ENCODE results near the gene PHACTR1. TPM values are rescaled to one million over a fixed set of nuclear protein-coding genes. Genes with fewer than 3 reads are reported as not detected.

Gene PHACTR1
- total and polyA plus RNA-seq, 4 donors = 18.1 to 49.0 (median 39.5) TPM

DNA sequence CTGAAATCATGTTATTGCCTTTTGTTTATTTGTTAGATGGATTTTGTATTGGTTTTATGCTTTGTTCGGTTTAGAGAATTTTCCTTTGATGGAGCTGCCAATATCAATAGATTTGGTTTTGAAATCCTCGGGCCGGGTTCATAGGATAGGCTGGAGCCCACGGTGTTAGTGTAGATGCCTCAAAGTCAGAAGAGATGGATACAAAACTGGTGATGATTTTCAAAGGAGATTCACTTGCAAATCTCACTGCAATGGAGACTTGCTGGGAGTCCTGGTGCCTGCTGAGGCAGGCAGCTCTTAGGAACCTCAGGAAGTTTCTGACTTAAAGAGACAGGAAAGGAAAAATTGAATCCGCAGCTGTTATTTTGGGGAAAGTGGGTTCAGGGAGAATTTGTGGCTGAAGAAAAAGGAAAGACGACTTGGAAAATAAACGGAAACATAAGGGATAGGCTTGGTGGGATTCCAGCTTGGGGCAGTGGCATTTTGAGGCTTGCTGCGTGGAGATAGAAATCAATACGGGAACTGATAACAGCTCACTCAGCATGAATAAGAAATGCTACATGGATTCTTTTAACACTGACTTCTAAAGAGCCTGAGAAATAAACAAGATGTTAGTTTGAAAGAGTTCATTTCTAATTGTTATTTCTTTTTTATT lies 241.6 kb downstream of the PHACTR1 start:
- peak overlapping the region; percentile 85 for H3K27ac ChIP-seq (ENCODE audit: low read depth, low read length)

DNA sequence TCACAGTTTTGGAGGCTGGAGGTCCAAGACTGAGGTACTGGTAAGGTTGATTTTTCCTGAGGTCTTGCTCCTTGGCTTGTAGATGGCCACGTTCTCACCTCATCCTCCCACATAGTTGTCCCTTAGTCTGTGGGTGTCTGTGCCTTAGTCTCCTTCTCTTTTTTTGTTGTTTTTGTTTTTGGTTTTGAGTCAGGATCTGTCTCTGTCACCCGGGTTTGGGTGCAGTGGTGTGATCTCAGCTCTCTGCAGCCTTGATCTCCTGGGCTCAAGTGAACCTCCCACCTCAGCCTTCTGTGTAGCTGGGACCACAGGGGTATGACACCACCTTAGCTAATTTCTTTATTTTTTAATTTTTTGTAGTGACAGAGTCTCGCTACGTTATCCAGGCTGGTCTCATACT lies 245.2 kb downstream of the PHACTR1 start:
- H3K9me3 ChIP-seq (ENCODE audit: control insufficient read depth, insufficient read depth, low read length) = no peaks in the 10 kb centered on the region
- DNase-seq (ENCODE audit: low read depth in 4 of 6, low spot score in 6 of 6) = no peak
- WGBS (ENCODE audit: insufficient coverage) = 100% methylated on average over 3 of the region's 4 CpGs
- peaks cover 14% of the 10 kb centered on the region for H3K4me1 ChIP-seq (ENCODE audit: control insufficient read depth, insufficient read depth, low read length)
- no peaks in the 10 kb centered on the region for H3K27me3 ChIP-seq (ENCODE audit: control insufficient read depth, insufficient read depth, low read length)
- no peaks in the 10 kb centered on the region for H3K36me3 ChIP-seq (ENCODE audit: control insufficient read depth, insufficient read depth, low read length)
- no peak overlapping the region for H3K4me3 ChIP-seq (ENCODE audit: low read depth, low read length)
- no peak overlapping the region for H3K27ac ChIP-seq (ENCODE audit: low read depth, low read length)

More for the DNA sequence above, 241.6 kb downstream of the PHACTR1 start:
- H3K36me3 ChIP-seq (ENCODE audit: control insufficient read depth, insufficient read depth, low read length) = no peaks in the 10 kb centered on the region
- peaks cover 14% of the 10 kb centered on the region for H3K4me1 ChIP-seq (ENCODE audit: control insufficient read depth, insufficient read depth, low read length)
- H3K4me3 ChIP-seq (ENCODE audit: low read depth, low read length) = peak overlapping the region; percentile 67
- H3K9me3 ChIP-seq (ENCODE audit: control insufficient read depth, insufficient read depth, low read length) = no peaks in the 10 kb centered on the region
- DNase-seq (ENCODE audit: low read depth in 4 of 6, low spot score in 6 of 6) = peak in 1 of 6 donors; percentile 43
- H3K27me3 ChIP-seq (ENCODE audit: control insufficient read depth, insufficient read depth, low read length) = no peaks in the 10 kb centered on the region
- 7% methylated on average over 7 of the region's 9 CpGs for WGBS (ENCODE audit: insufficient coverage)

DNA sequence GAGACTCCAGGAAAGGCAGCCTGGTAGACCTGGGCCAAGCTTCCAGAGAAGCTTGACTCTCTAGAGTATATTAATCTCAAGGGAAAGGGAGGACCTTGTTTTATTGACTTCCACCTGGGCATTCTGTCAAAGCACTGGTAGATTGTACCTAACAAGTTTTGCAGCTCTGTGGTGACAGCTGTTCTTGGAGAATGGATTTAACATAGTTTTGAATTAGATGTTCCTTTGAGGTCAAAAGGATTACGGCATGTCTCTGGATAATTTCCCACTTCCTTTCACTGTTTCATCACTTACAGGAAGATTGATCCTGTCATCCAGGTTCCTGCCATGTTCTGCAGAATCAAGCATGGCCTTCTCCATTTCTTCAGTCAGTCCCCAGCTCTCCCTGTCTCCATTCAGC lies 246.0 kb downstream of the PHACTR1 start:
- WGBS (ENCODE audit: insufficient coverage) = no CpG with 5 or more reads among the region's 1 CpG
- H3K27ac ChIP-seq (ENCODE audit: low read depth, low read length) = no peak overlapping the region

DNA sequence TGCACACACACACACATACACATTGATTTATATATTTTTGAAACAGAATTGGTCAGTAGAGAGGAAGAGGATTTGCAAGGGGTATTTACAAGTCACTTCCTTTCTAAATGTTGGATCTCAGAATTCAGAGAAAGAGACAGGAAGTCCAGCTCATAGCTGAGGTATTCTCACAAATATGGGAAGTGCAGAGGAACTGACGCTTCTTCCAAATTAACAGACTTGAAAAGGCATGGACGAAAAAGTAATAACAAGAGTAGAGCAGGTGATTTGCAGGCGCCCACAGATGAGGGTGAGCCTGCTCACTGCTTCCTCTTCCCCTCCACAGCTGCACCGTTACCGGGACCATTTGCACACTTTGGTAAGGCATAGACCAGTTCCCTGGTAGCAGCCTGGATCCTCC lies 246.4 kb downstream of the PHACTR1 start:
- no peak overlapping the region for H3K4me3 ChIP-seq (ENCODE audit: low read depth, low read length)
- no peaks in the 10 kb centered on the region for H3K36me3 ChIP-seq (ENCODE audit: control insufficient read depth, insufficient read depth, low read length)
- peaks cover 5% of the 10 kb centered on the region for H3K4me1 ChIP-seq (ENCODE audit: control insufficient read depth, insufficient read depth, low read length)
- 61% methylated on average over 4 of the region's 5 CpGs for WGBS (ENCODE audit: insufficient coverage)
- no peaks in the 10 kb centered on the region for H3K9me3 ChIP-seq (ENCODE audit: control insufficient read depth, insufficient read depth, low read length)
- no peak for DNase-seq (ENCODE audit: low read depth in 4 of 6, low spot score in 6 of 6)
- H3K27ac ChIP-seq (ENCODE audit: low read depth, low read length) = no peak overlapping the region
- H3K27me3 ChIP-seq (ENCODE audit: control insufficient read depth, insufficient read depth, low read length) = no peaks in the 10 kb centered on the region

More for the DNA sequence above, 246.0 kb downstream of the PHACTR1 start:
- H3K27me3 ChIP-seq (ENCODE audit: control insufficient read depth, insufficient read depth, low read length) = no peaks in the 10 kb centered on the region
- no peak for DNase-seq (ENCODE audit: low read depth in 4 of 6, low spot score in 6 of 6)
- H3K9me3 ChIP-seq (ENCODE audit: control insufficient read depth, insufficient read depth, low read length) = no peaks in the 10 kb centered on the region
- no peak overlapping the region for H3K4me3 ChIP-seq (ENCODE audit: low read depth, low read length)
- H3K36me3 ChIP-seq (ENCODE audit: control insufficient read depth, insufficient read depth, low read length) = no peaks in the 10 kb centered on the region
- H3K4me1 ChIP-seq (ENCODE audit: control insufficient read depth, insufficient read depth, low read length) = peaks cover 9% of the 10 kb centered on the region

DNA sequence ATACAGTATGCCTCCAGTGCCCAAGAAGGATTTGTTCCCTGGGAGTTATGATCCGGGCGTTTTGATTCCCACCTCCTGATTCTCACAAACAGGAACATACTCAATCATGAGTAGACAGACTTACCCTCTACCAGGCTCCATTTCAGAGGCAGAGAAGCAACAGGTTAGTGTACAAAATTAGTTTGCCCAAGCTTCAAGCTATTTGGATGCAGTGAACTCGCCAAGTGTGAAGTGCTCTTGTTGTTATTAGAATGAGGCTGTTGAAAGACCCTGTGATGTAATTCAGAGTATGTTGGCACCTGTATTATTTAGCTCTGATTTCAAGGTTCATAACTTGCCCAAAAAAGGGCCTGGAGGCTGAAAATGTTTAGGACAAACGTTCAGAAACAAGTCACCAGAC lies 247.0 kb downstream of the PHACTR1 start:
- no peaks in the 10 kb centered on the region for H3K27me3 ChIP-seq (ENCODE audit: control insufficient read depth, insufficient read depth, low read length)
- H3K4me1 ChIP-seq (ENCODE audit: control insufficient read depth, insufficient read depth, low read length) = no peaks in the 10 kb centered on the region
- 63% methylated on average over 1 of the region's 4 CpGs for WGBS (ENCODE audit: insufficient coverage)
- no peak overlapping the region for H3K27ac ChIP-seq (ENCODE audit: low read depth, low read length)
- no peak for DNase-seq (ENCODE audit: low read depth in 4 of 6, low spot score in 6 of 6)
- no peaks in the 10 kb centered on the region for H3K36me3 ChIP-seq (ENCODE audit: control insufficient read depth, insufficient read depth, low read length)
- no peak overlapping the region for H3K4me3 ChIP-seq (ENCODE audit: low read depth, low read length)
- no peaks in the 10 kb centered on the region for H3K9me3 ChIP-seq (ENCODE audit: control insufficient read depth, insufficient read depth, low read length)

DNA sequence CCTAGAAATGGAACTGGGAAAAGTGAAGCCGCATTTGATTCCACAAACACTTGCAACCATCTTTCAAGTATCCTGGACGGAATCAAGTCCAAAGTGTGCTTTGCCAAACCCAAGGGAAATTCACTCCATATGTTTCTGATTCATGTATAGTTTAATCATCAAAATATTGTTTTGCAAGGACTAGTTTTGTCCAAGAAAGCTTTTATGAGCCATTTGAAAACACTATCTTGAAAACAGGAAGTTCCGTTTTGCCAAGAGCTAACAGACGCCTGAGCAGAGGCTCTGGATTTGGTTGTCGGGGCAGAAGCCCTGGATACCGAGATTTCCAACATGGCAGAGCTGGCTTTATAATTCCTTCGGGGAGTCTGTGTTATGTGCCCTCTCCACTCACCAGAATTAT lies 251.1 kb downstream of the PHACTR1 start:
- no peaks in the 10 kb centered on the region for H3K9me3 ChIP-seq (ENCODE audit: control insufficient read depth, insufficient read depth, low read length)
- H3K27ac ChIP-seq (ENCODE audit: low read depth, low read length) = no peak overlapping the region
- no peak overlapping the region for H3K4me3 ChIP-seq (ENCODE audit: low read depth, low read length)
- no peaks in the 10 kb centered on the region for H3K27me3 ChIP-seq (ENCODE audit: control insufficient read depth, insufficient read depth, low read length)
- WGBS (ENCODE audit: insufficient coverage) = 91% methylated on average over 4 of the region's 7 CpGs
- no peaks in the 10 kb centered on the region for H3K36me3 ChIP-seq (ENCODE audit: control insufficient read depth, insufficient read depth, low read length)
- H3K4me1 ChIP-seq (ENCODE audit: control insufficient read depth, insufficient read depth, low read length) = no peaks in the 10 kb centered on the region
- peak in 1 of 6 donors; percentile 42 for DNase-seq (ENCODE audit: low read depth in 4 of 6, low spot score in 6 of 6)

DNA sequence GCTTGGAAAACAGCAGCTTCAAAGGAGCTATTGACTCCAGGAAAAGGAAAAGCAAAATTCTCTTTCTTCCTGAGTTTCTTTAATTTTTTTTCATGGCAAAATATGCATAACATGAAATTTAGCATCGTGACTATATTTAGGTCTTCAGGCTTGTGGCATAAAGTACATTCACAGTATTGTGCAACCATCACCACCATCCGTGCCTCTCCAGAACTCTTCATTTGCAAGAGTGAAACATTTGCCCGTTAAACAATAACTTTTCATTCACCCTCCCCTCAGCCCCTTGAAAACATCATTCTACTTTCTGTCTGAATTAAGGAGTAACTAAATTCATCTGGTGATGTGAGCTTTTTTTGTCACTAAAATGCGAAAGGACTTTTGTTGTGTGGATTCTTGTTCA lies 251.7 kb downstream of the PHACTR1 start:
- WGBS (ENCODE audit: insufficient coverage) = 33% methylated on average over 1 of the region's 4 CpGs
- DNase-seq (ENCODE audit: low read depth in 4 of 6, low spot score in 6 of 6) = no peak
- Histone ChIP-seq H3K27me3 (ENCODE audit: control insufficient read depth, insufficient read depth, low read length) (no peaks in the 10 kb centered on the region), H3K9me3 (ENCODE audit: control insufficient read depth, insufficient read depth, low read length) (no peaks in the 10 kb centered on the region), H3K27ac (ENCODE audit: low read depth, low read length) (no peak overlapping the region), H3K4me1 (ENCODE audit: control insufficient read depth, insufficient read depth, low read length) (no peaks in the 10 kb centered on the region), H3K36me3 (ENCODE audit: control insufficient read depth, insufficient read depth, low read length) (no peaks in the 10 kb centered on the region), H3K4me3 (ENCODE audit: low read depth, low read length) (no peak overlapping the region)

DNA sequence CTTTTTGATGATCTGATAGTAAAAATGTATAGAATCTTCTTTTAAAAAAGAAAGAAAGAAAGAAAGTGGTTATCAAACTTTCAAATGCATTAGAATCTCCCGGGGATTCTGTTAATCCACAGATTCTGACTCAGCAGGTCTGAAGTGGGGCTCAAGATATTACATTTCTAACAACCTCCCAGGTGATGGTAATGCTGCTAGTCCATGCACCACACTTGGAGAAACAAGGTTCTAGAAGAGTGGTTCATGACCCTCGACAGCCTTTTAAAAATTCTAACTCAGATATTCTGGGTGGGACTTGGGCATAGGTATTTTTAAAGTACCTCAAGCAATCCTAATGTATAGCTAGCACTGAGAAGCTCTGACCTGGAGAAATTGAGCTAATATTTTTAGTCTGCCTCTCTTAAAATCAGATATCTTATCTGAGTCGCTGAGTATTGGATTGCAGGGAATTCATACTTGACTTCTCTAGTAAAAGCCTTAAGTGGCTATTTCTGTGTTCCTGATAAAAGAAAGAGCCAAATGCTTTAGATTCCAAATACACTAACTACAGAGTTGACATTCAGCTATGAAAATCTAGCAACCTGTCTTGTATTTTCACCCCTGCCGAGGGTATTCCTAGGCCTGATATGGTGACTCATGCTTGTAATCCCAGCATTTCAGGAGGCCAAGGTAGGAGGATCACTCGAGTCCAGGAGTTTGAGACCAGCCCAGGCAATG lies 252.4 kb downstream of the PHACTR1 start:
- Histone ChIP-seq H3K36me3 (ENCODE audit: control insufficient read depth, insufficient read depth, low read length) (no peaks in the 10 kb centered on the region), H3K4me3 (ENCODE audit: low read depth, low read length) (no peak overlapping the region), H3K4me1 (ENCODE audit: control insufficient read depth, insufficient read depth, low read length) (no peaks in the 10 kb centered on the region), H3K27me3 (ENCODE audit: control insufficient read depth, insufficient read depth, low read length) (no peaks in the 10 kb centered on the region), H3K9me3 (ENCODE audit: control insufficient read depth, insufficient read depth, low read length) (no peaks in the 10 kb centered on the region), H3K27ac (ENCODE audit: low read depth, low read length) (no peak overlapping the region)
- no peak for DNase-seq (ENCODE audit: low read depth in 4 of 6, low spot score in 6 of 6)
- 100% methylated on average over 2 of the region's 5 CpGs for WGBS (ENCODE audit: insufficient coverage)

DNA sequence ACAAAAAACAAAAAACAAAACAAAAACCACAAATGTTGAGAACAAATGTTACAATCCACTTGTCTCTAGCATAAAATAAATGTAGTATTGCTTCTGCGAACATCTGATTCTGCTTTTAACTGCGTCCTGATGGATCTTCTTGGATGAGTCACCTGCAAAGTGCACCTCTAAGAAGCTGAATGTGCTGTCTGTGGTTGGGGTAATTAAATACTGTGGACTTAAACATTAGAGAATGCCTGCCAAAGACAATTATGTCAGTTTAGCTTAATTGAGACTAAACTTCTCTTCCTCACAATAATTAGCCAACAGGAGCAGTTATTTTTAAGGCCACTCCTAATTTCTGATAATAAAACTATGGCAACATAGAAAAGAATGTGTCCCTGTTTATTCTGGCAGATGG lies 253.4 kb downstream of the PHACTR1 start:
- no peaks in the 10 kb centered on the region for H3K9me3 ChIP-seq (ENCODE audit: control insufficient read depth, insufficient read depth, low read length)
- WGBS (ENCODE audit: insufficient coverage) = no CpG with 5 or more reads among the region's 2 CpGs

DNA sequence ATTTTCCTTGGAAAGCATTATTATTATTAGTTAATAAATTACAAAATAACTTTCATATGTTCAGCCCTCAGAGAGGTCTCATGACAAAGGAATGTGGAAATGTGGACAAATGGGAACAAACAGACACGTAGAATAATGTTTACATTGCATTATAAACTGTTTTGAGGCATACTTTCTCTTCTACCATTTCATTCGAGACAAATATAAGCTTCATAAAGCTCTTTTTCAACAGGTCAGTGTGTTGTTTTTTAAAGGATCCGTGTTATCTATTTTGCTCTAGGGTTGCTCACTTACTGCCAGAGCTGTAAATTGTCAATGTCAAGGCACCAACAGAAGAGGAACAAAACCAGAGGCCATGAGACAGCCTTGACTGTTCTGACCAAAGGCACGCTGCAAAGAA lies 256.8 kb downstream of the PHACTR1 start:
- no peak overlapping the region for H3K27ac ChIP-seq (ENCODE audit: low read depth, low read length)
- WGBS (ENCODE audit: insufficient coverage) = 20% methylated on average over 1 of the region's 4 CpGs
- H3K9me3 ChIP-seq (ENCODE audit: control insufficient read depth, insufficient read depth, low read length) = no peaks in the 10 kb centered on the region
- H3K4me3 ChIP-seq (ENCODE audit: low read depth, low read length) = no peak overlapping the region
- H3K36me3 ChIP-seq (ENCODE audit: control insufficient read depth, insufficient read depth, low read length) = no peaks in the 10 kb centered on the region
- no peak for DNase-seq (ENCODE audit: low read depth in 4 of 6, low spot score in 6 of 6)
- H3K4me1 ChIP-seq (ENCODE audit: control insufficient read depth, insufficient read depth, low read length) = no peaks in the 10 kb centered on the region
- no peaks in the 10 kb centered on the region for H3K27me3 ChIP-seq (ENCODE audit: control insufficient read depth, insufficient read depth, low read length)

More for the DNA sequence above, 253.4 kb downstream of the PHACTR1 start:
- Histone ChIP-seq H3K27ac (ENCODE audit: low read depth, low read length) (no peak overlapping the region), H3K4me1 (ENCODE audit: control insufficient read depth, insufficient read depth, low read length) (no peaks in the 10 kb centered on the region), H3K4me3 (ENCODE audit: low read depth, low read length) (no peak overlapping the region), H3K36me3 (ENCODE audit: control insufficient read depth, insufficient read depth, low read length) (no peaks in the 10 kb centered on the region), H3K27me3 (ENCODE audit: control insufficient read depth, insufficient read depth, low read length) (no peaks in the 10 kb centered on the region)
- DNase-seq (ENCODE audit: low read depth in 4 of 6, low spot score in 6 of 6) = no peak

Data from spinal cord (tissue), 10 donors.